Fibroblast of lung (primary cell): Measurements from ENCODE around the gene GRIK4. TPM values are rescaled to one million over a fixed set of nuclear protein-coding genes. Genes with fewer than 3 reads are reported as not detected.

Experiments
- DNase-seq, 2 donors: peaks; one replicate each; pipeline versions ENCODE4 v3.0.0 to v3.0.0-alpha.2; 2010; ENCODE audit warnings: low read depth in 2 of 2
- H2AFZ ChIP-seq: 2 replicates; pipeline ENCODE4 v1.5.1; 2012; ENCODE audit warnings: low read length, control low read depth, inconsistent platforms
- H3K27ac ChIP-seq: 2 replicates; pipeline ENCODE4 v1.5.1; 2011; ENCODE audit warnings: low read length, control low read depth; ENCODE audit not compliant: insufficient read depth
- H3K27me3 ChIP-seq: 2 replicates; pipeline ENCODE4 v1.5.1; 2011; ENCODE audit warnings: mild to moderate bottlenecking, low read length; ENCODE audit not compliant: control insufficient read depth, insufficient read depth
- H3K36me3 ChIP-seq: 2 replicates; pipeline ENCODE4 v1.5.1; 2011; ENCODE audit warnings: low read length; ENCODE audit not compliant: control insufficient read depth, insufficient read depth
- H3K4me1 ChIP-seq: 2 replicates; pipeline ENCODE4 v1.5.1; 2011; ENCODE audit warnings: low read length; ENCODE audit not compliant: control insufficient read depth, insufficient read depth; ENCODE audit errors: extremely low read depth
- H3K4me2 ChIP-seq: 2 replicates; pipeline ENCODE4 v1.5.1; 2011; ENCODE audit warnings: low read length, control low read depth; ENCODE audit not compliant: insufficient read depth; ENCODE audit errors: extremely low read depth
- H3K4me3 ChIP-seq, 4 experiments: fragments of 200-600 bp in 1 of 4; sonication (generic) in 1 of 4; replicated peaks in 1 of 4; 2 replicates each; pipeline ENCODE4 v1.5.1; 2011 to 2016; ENCODE audit warnings: low read length in 4 of 4, low read depth in 3 of 4, mild to moderate bottlenecking in 3 of 4, control low read depth in 2 of 4, inconsistent platforms in 1 of 4, mixed read lengths in 1 of 4; ENCODE audit not compliant: insufficient read depth in 1 of 4; ENCODE audit errors: control extremely low read depth in 1 of 4
- H3K79me2 ChIP-seq: 2 replicates; pipeline ENCODE4 v1.5.1; 2012; ENCODE audit warnings: mild to moderate bottlenecking, low read length, inconsistent platforms; ENCODE audit not compliant: control insufficient read depth, insufficient read depth
- H3K9ac ChIP-seq: 2 replicates; pipeline ENCODE4 v1.5.1; 2011; ENCODE audit warnings: mild to moderate bottlenecking, low read length, control low read depth; ENCODE audit not compliant: insufficient read depth
- H3K9me3 ChIP-seq: 2 replicates; pipeline ENCODE4 v1.5.1; 2012; ENCODE audit warnings: low read depth, low read length; ENCODE audit not compliant: control insufficient read depth, insufficient read depth
- H4K20me1 ChIP-seq: 2 replicates; pipeline ENCODE4 v1.5.1; 2011; ENCODE audit warnings: low read length; ENCODE audit not compliant: control insufficient read depth, insufficient read depth; ENCODE audit errors: extremely low read depth
- EZH2 ChIP-seq: IDR thresholded peaks from 2 replicates; pipeline ENCODE4 v1.5.1; 2012; ENCODE audit warnings: low read length, control low read depth, mild to moderate bottlenecking; ENCODE audit errors: missing control alignments
- polyA plus RNA-seq, 2 donors: library from polyadenylated mRNA; depleted of rRNA in 1 of 2; stranded (reverse) in 1 of 2; unstranded in 1 of 2; fragments of >200 nt; gene quantifications; 2 replicates each; pipeline ENCODE4 v1.2.1, GENCODE V29; 2011 to 2012; ENCODE audit warnings: missing spikeins in 1 of 2
- total RNA-seq: library from RNA; depleted of rRNA; stranded (reverse); fragments of >200 nt; gene quantifications from 2 replicates; pipeline ENCODE4 v1.2.1, GENCODE V29; 2014
- TF ChIP-seq, protein P1 (sequence below), 2 donors: IDR thresholded peaks in 1 of 2; conservative IDR thresholded peaks in 1 of 2; 1 replicate in 1 of 2; 2 replicates in 1 of 2; pipeline ENCODE4 v1.5.1; 2011 to 2012; ENCODE audit warnings: low read length in 2 of 2, control low read depth in 1 of 2, inconsistent platforms in 1 of 2, low read depth in 1 of 2, mild to moderate bottlenecking in 1 of 2

The GRIK4 gene
- total and polyA plus RNA-seq, 2 donors (not counting 1 experiment from before 2014, with no cell fraction given) = 0.17 to 1.5 TPM

- TF ChIP-seq, protein P1, sequence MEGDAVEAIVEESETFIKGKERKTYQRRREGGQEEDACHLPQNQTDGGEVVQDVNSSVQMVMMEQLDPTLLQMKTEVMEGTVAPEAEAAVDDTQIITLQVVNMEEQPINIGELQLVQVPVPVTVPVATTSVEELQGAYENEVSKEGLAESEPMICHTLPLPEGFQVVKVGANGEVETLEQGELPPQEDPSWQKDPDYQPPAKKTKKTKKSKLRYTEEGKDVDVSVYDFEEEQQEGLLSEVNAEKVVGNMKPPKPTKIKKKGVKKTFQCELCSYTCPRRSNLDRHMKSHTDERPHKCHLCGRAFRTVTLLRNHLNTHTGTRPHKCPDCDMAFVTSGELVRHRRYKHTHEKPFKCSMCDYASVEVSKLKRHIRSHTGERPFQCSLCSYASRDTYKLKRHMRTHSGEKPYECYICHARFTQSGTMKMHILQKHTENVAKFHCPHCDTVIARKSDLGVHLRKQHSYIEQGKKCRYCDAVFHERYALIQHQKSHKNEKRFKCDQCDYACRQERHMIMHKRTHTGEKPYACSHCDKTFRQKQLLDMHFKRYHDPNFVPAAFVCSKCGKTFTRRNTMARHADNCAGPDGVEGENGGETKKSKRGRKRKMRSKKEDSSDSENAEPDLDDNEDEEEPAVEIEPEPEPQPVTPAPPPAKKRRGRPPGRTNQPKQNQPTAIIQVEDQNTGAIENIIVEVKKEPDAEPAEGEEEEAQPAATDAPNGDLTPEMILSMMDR (conservative IDR thresholded peaks at IDR 0.05 in 1 of 2, IDR thresholded peaks at IDR 0.05 in 1 of 2; ENCODE audit: low read depth in 1 of 2, low read length in 2 of 2) = no peak
- no peak for TF ChIP-seq EZH2
- Histone ChIP-seq H2AFZ (no peak overlapping the region), H3K9me3 (no peaks in the 10 kb centered on the region), H3K36me3 (no peaks in the 10 kb centered on the region), H3K9ac (no peak overlapping the region), H3K27ac (no peak overlapping the region), H3K27me3 (no peaks in the 10 kb centered on the region), H3K4me2 (no peak overlapping the region), H4K20me1 (no peaks in the 10 kb centered on the region), H3K4me3 (no peak overlapping the region), H3K4me1 (no peaks in the 10 kb centered on the region), H3K79me2 (no peaks in the 10 kb centered on the region)
- no peak for DNase-seq
These were observed 264.7 kb downstream of the GRIK4 start for GRCh38 chr11:120775986-120776951.

DNA sequence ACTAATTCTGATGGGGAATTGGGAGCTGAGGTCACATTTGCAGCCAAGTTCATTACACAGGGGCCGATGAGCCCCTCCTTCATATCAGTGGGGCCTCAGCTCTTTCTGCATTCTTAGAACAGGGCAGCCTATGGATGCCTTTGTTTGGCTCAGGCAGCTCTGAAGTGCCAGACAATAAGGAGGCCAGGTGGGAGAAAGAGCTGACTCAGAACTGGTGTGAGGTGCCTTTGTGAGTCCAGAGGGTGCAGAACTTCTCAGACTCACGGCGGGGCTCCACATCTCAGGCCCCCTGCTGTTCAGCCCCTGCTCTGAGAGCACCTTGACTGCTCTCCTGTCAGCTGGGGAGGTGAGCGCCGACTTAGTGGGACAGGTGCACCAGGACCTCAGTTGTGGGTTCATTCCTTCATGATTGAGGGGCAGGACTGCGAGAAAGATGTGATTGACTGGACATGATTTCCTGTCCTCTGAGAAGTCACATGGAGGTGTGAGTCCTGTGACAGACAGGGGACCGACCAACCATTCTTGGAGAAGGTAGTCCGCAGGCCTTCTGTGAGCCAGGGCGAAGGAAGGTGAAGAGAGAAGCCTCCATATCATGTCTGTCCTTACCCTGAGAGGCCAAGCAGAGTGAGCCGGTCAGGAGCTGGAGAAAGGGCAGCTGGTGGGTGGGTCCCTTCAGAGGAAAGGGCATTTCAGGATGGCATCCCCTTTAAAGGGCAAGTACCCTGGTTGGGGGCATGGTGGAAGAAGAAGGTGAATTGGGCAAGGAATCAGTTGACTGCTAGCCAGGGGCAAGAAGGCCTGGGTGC is 267.3 kb downstream of the GRIK4 start:
- Histone ChIP-seq H3K9ac (no peak overlapping the region), H3K4me1 (no peaks in the 10 kb centered on the region), H3K27me3 (peaks cover 2% of the 10 kb centered on the region), H3K4me2 (no peak overlapping the region), H4K20me1 (no peaks in the 10 kb centered on the region), H3K79me2 (no peaks in the 10 kb centered on the region), H3K4me3 (no peak overlapping the region), H3K27ac (no peak overlapping the region), H3K36me3 (no peaks in the 10 kb centered on the region), H2AFZ (no peak overlapping the region), H3K9me3 (no peaks in the 10 kb centered on the region)
- TF ChIP-seq, protein P1 (conservative IDR thresholded peaks at IDR 0.05 in 1 of 2, IDR thresholded peaks at IDR 0.05 in 1 of 2; ENCODE audit: low read depth in 1 of 2, low read length in 2 of 2) = no peak
- TF ChIP-seq EZH2 = no peak
- no peak for DNase-seq

- Histone ChIP-seq H3K4me2 (no peak overlapping the region), H3K4me3 (no peak overlapping the region), H4K20me1 (no peaks in the 10 kb centered on the region), H3K36me3 (no peaks in the 10 kb centered on the region), H3K9ac (no peak overlapping the region), H3K27ac (no peak overlapping the region), H3K79me2 (no peaks in the 10 kb centered on the region), H3K27me3 (peaks cover 2% of the 10 kb centered on the region), H3K4me1 (no peaks in the 10 kb centered on the region), H3K9me3 (no peaks in the 10 kb centered on the region), H2AFZ (no peak overlapping the region)
- TF ChIP-seq, protein P1 (conservative IDR thresholded peaks at IDR 0.05 in 1 of 2, IDR thresholded peaks at IDR 0.05 in 1 of 2; ENCODE audit: low read depth in 1 of 2, low read length in 2 of 2) = no peak
- TF ChIP-seq EZH2 = no peak
- peak in 1 of 2 donors; percentile 3 for DNase-seq
These were observed 268.7 kb downstream of the GRIK4 start for GRCh38 chr11:120780239-120780638.
